Measurements from ENCODE around the gene ITPR2. TPM values are rescaled to one million over a fixed set of nuclear protein-coding genes. Genes with fewer than 3 reads are reported as not detected.

The ITPR2 gene
- total and polyA plus RNA-seq, 2 of the 13 experiments (the other 11 are each of a cell fraction or from before 2014, with no cell fraction given) = 31.9 to 81.9 TPM

DNA sequence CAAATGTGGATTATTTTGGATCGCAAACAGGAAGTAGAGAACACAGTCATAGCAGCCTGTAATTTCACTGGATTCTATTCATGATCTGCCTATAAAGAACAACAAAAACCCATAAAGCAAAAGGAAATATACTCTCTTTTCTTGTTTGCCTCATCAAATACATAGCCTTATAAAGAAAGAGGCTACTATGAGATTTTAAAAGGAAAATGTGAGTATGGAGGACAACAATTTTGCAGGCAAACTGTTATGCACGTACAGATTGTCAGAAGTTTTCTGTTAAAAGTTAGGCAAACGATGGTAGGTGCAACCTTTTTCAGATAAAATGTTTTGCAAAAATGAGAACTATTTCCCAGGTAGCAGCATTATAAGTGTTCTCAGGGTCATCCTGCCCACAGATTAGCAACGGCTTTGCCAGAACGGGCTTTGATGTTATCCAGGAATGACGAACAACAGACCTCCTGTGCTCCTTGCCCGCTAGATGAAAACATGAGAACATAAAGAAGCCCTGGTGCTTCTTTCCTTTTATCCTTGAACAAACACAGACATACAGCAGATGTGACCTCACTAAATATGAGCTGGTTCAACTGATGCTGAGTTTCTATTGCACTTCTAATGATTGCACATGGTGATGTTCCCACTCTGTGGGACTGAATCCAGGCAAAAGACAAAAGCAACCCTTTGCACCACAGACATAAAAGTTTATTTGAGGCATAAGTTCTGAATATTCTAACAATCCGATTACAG is 88.1 kb downstream of the ITPR2 start:
- TSS peak; percentile 52 for BruUV-seq (replicated peaks)
- Histone ChIP-seq H3K4me2 (ENCODE audit: low read depth, low read length) (peak overlapping the region; percentile 52), H3K27ac (ENCODE audit: extremely low read length, insufficient read depth, low read length) (peak overlapping the region; percentile 94), H3K4me3 (replicated peaks in 1 of 3; ENCODE audit: insufficient read depth in 1 of 3, low read depth in 2 of 3, low read length in 3 of 3) (no peak overlapping the region), H3K79me2 (ENCODE audit: insufficient read depth, low read length) (peaks cover 85% of the 10 kb centered on the region), H3K36me3 (replicated peaks in 1 of 2; ENCODE audit: control insufficient read depth in 1 of 2, insufficient read depth in 2 of 2, low read length in 2 of 2) (peaks cover 3 to 13% of the 10 kb centered on the region in 2 experiments; a peak in 4 of 5 replicates), H3K27me3 (ENCODE audit: control insufficient read depth in 1 of 2, insufficient read depth in 2 of 2, low read length in 2 of 2) (no peaks in the 10 kb centered on the region; a peak in 1 of 5 replicates), H3K9me3 (ENCODE audit: low read length) (no peaks in the 10 kb centered on the region), H3K9ac (ENCODE audit: insufficient read depth, low read depth, low read length) (peak overlapping the region; percentile 72), H3K4me1 (ENCODE audit: insufficient read depth, low read length) (peaks cover 95% of the 10 kb centered on the region), H4K20me1 (ENCODE audit: insufficient read depth, low read length) (no peaks in the 10 kb centered on the region), H2AFZ (ENCODE audit: low read length) (no peak overlapping the region)
- intact Hi-C loops (cut with micrococcal nuclease; ENCODE audit: unreplicated experiment) = loop anchor here (1.0 kb wide), 2 partner anchors 9 to 24 kb away; no protein-coding TSS in a partner anchor
- POLR2A ChIA-PET = interaction anchor here (0.6 to 3.9 kb wide), 12 partner anchors 8 to 88 kb away, joined by 3 to 61 read pairs (median 5); partner anchors contain the start of gene ITPR2
- in situ Hi-C loops (cut with HindIII; ENCODE audit: extremely low pct_ligation_motif_present, low pct_unique_long_range_greater_than_20kb) = no loop called here
- peak; percentile 99 for FAIRE-seq
- CTCF ChIA-PET (ENCODE audit: low intra/inter-chr PET ratio, low total read pairs) = no interaction called here
- ATAC-seq = peak; percentile 96
- peak; percentile 100 for DNase-seq (ENCODE audit: low spot score)
- WGBS (ENCODE audit: low lambda C conversion rate) = 10% methylated on average over 8 of the region's 8 CpGs
- TF ChIP-seq, protein P1, sequence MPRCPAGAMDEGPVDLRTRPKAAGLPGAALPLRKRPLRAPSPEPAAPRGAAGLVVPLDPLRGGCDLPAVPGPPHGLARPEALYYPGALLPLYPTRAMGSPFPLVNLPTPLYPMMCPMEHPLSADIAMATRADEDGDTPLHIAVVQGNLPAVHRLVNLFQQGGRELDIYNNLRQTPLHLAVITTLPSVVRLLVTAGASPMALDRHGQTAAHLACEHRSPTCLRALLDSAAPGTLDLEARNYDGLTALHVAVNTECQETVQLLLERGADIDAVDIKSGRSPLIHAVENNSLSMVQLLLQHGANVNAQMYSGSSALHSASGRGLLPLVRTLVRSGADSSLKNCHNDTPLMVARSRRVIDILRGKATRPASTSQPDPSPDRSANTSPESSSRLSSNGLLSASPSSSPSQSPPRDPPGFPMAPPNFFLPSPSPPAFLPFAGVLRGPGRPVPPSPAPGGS (CRISPR knock-in tag; IDR thresholded peaks at IDR 0.05) = no peak
- TF ChIP-seq, protein P2, sequence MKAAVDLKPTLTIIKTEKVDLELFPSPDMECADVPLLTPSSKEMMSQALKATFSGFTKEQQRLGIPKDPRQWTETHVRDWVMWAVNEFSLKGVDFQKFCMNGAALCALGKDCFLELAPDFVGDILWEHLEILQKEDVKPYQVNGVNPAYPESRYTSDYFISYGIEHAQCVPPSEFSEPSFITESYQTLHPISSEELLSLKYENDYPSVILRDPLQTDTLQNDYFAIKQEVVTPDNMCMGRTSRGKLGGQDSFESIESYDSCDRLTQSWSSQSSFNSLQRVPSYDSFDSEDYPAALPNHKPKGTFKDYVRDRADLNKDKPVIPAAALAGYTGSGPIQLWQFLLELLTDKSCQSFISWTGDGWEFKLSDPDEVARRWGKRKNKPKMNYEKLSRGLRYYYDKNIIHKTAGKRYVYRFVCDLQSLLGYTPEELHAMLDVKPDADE (CRISPR knock-in tag; IDR thresholded peaks at IDR 0.05) = no peak
- TF ChIP-seq, protein P3, sequence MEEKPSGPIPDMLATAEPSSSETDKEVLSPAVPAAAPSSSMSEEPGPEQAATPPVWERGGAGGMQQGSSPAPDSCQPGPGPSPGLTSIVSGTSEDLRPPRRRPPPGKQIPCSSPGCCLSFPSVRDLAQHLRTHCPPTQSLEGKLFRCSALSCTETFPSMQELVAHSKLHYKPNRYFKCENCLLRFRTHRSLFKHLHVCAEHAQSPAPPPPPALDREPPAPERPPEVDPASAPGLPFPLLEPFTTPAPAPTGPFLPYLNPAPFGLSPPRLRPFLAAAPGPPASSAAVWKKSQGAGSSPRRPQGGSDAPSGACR (CRISPR knock-in tag; IDR thresholded peaks at IDR 0.05) = peak; percentile 88
- TF ChIP-seq MYC (CRISPR knock-in tag; IDR thresholded peaks at IDR 0.05; ENCODE audit: borderline replicate concordance) (peak; percentile 31; the same call in 1 of the 2 replicates), ZNF883 (CRISPR knock-in tag; IDR thresholded peaks at IDR 0.05; ENCODE audit: not compliant biosample characterization) (no peak), ZNF577 (CRISPR knock-in tag; IDR thresholded peaks at IDR 0.05; ENCODE audit: borderline replicate concordance, low read depth) (no peak), JUND (CRISPR knock-in tag; IDR thresholded peaks at IDR 0.05) (peak; percentile 60; the same call in 1 of the 2 replicates), BORCS8-MEF2B (CRISPR knock-in tag; IDR thresholded peaks at IDR 0.05) (no peak), SP1 (IDR thresholded peaks at IDR 0.05) (no peak), SP1 (CRISPR knock-in tag; IDR thresholded peaks at IDR 0.05) (peak; percentile 15; the same call in 1 of the 2 replicates), SP140L (CRISPR knock-in tag; IDR thresholded peaks at IDR 0.05; ENCODE audit: borderline replicate concordance) (no peak)
- TF ChIP-seq, protein P4, sequence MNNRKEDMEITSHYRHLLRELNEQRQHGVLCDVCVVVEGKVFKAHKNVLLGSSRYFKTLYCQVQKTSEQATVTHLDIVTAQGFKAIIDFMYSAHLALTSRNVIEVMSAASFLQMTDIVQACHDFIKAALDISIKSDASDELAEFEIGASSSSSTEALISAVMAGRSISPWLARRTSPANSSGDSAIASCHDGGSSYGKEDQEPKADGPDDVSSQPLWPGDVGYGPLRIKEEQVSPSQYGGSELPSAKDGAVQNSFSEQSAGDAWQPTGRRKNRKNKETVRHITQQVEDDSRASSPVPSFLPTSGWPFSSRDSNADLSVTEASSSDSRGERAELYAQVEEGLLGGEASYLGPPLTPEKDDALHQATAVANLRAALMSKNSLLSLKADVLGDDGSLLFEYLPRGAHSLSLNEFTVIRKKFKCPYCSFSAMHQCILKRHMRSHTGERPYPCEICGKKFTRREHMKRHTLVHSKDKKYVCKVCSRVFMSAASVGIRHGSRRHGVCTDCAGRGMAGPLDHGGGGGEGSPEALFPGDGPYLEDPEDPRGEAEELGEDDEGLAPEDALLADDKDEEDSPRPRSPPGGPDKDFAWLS (CRISPR knock-in tag; IDR thresholded peaks at IDR 0.05; ENCODE audit: borderline replicate concordance) = no peak
- TF ChIP-seq, protein P5, sequence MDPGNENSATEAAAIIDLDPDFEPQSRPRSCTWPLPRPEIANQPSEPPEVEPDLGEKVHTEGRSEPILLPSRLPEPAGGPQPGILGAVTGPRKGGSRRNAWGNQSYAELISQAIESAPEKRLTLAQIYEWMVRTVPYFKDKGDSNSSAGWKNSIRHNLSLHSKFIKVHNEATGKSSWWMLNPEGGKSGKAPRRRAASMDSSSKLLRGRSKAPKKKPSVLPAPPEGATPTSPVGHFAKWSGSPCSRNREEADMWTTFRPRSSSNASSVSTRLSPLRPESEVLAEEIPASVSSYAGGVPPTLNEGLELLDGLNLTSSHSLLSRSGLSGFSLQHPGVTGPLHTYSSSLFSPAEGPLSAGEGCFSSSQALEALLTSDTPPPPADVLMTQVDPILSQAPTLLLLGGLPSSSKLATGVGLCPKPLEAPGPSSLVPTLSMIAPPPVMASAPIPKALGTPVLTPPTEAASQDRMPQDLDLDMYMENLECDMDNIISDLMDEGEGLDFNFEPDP (CRISPR knock-in tag; conservative IDR thresholded peaks at IDR 0.05) = no peak
- TF ChIP-seq, protein P6, sequence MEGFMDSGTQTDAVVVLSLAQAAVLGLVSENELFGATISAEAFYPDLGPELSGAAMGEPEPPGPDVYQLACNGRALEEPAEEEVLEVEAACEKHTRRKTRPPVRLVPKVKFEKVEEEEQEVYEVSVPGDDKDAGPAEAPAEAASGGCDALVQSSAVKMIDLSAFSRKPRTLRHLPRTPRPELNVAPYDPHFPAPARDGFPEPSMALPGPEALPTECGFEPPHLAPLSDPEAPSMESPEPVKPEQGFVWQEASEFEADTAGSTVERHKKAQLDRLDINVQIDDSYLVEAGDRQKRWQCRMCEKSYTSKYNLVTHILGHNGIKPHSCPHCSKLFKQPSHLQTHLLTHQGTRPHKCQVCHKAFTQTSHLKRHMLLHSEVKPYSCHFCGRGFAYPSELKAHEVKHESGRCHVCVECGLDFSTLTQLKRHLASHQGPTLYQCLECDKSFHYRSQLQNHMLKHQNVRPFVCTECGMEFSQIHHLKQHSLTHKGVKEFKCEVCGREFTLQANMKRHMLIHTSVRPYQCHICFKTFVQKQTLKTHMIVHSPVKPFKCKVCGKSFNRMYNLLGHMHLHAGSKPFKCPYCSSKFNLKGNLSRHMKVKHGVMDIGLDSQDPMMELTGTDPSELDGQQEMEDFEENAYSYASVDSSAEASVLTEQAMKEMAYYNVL (CRISPR knock-in tag; IDR thresholded peaks at IDR 0.05; ENCODE audit: borderline replicate concordance) = peak; percentile 96
